NCI-H128 (cell line): ENCODE data around the gene SLC30A3.
"Not testable (repeated sequence)": the region's sequence is repeated elsewhere in the genome, so short reads cannot be mapped to it uniquely, and the experiment has no call there.

ENCODE experiments used
- DNase-seq: peaks from one replicate; lab custom pipeline; 2025; ENCODE audit not compliant: unreplicated experiment; lab: John Stamatoyannopoulos, UW

Gene SLC30A3, protein sequence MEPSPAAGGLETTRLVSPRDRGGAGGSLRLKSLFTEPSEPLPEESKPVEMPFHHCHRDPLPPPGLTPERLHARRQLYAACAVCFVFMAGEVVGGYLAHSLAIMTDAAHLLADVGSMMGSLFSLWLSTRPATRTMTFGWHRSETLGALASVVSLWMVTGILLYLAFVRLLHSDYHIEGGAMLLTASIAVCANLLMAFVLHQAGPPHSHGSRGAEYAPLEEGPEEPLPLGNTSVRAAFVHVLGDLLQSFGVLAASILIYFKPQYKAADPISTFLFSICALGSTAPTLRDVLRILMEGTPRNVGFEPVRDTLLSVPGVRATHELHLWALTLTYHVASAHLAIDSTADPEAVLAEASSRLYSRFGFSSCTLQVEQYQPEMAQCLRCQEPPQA

DNA sequence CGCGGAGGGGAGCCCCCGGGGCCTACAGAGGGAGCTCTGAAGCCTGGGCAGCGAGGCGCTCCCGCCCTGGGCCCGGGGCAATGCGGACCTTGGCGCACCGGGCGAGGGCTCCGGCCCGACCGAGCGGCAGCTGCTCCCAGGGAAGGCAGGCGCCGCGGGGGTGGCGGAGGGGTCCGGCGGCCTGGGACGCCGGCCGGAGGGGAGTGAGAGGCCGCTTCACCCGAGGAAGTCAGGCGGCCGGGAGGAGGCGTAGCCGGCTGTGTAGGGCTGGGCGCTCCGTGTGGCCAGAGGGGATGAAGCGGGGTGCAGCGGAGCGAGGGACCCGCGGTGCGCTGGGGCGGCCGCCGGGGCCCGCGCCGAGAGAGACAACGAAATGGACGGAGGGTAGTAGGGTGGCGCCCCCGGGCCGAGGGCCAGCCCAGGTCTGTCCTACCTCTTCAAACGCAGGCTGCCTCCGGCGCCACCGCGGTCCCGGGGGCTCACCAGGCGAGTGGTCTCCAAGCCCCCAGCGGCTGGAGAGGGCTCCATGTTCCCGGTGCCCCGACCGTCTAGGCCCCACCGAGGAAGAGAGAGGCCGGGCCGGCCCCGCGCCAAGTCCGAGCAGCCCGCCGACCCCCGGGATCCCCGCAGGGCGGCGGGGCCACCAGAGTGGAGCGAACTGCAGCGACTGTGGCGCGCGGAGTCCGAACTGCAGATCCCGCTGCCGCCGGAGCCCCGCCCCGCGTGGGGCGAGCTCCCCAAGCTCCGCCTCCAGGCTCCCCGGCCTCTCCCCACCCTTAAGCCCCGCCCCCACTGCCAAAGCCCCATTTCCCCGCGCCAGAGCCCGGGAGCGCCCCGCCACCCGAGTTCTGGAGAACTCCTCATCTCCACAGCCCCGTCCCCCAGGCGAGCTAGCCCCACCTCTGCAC, at the start of gene SLC30A3:
SLC30A3 (minus strand) TSS at position 669 of the 908 bp plus-strand sequence; CDS start at position 528, 141 bp downstream.
- no peak for DNase-seq

DNA sequence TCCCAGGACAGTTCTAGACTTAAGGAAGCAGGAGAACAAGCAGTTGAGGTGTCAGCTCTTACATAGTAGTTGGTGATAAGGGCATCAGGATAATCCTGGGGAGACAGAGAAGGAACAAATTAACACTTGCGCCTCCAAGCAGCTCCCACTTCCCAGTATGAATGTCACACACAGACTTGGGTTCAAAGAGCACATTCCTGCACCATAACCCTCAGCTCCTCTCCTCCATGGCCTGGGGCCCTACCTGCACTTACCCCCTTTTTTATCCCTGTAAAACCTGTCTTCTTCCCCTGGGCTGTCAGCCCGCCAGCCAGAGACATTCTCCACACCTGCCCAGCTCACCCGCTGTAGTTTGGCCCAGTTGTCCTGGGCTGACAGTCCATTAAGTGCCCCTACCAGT, 49.3 kb upstream of the SLC30A3 start:
- no peak for DNase-seq

DNA sequence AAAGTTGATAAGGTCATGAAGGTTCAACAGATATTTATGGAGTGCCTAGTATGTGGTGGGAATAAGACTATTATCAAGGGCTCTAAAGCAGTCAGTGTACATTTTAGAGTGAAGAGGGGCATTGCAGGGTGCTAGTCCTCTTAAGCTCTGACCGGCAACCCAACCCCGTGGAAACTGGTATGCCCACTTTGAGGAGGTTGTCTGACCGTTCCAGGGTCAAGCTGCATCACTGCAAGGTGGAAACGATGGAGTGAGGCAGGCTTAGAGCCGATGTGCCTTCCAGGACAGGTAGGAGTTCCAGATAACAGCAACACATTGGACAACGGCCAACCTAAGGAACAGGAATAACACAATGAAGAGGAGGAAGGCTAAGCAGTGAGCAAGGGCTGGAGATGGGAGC, 46.8 kb upstream of the SLC30A3 start:
- DNase-seq, result no peak

DNA sequence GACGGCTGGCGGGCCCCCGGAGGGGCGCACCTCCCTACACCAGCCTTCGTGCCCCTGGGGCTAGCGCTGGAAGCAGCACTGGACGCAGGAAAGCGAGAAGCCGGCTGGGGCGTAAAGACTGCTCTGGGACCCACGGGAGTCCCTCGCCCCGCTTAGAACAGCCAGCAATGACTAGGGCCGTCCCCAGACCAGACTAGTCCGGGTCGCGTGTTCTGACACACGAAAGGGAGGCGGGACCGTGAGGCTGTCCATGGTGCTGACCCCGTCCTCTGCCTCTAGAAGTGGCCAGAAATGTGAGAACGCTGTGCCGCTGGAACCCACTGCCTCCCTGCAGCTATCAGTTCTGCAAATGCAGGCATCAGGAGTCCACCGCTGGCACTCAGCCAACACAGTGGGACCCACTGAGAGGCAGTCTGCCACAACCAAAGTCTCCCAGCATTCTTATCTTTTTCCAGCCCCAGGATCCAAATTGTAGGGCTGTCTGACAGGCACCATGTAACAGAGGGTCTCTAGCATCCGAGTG, 45.6 kb upstream of the SLC30A3 start, which contains the start of gene UCN:
UCN (minus strand) TSS at position 87 of the 523 bp plus-strand sequence. CDS start 550 bp downstream, outside the sequence.
- no peak for DNase-seq

DNA sequence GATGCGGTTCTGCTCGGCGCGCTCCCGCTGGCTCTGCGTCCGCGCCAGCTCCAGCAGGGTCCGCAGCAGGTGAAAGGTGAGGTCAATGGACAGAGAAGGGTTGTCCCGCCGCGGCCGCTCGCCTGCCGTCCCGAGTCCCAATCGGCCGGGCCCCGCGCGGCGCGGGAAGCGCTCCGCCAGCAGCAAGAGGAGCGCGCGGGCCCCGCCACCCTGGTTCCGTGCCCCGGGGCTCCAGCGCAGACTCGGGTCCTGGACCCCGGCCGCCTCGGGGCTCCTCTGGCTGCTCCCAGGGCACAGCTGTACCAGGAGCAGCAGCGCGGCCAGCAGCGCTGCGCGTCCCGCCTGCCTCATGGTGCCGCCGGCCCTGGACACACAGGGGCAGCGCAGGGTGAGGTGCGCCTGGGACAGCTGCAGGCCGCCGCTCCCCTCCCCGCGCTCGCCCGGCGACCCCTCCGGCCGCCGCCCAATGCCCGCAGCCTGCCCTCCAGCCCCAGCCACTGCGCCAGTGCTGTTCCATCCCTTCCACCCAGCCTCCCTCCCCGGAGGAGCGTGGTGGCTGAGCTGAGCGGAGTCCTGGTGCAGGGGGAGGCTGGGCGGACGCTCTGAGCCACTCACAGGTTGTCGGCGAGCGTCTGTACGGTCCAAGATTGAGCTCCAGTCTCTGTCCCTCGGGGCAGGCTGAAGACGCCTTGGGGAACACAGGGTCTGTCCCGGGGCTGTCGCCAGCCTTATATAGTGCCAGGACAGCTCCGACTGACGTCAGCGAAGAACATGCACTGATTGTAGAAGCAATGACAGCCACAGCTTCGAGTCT, 44.9 kb upstream of the SLC30A3 start:
- DNase-seq, result no peak

DNA sequence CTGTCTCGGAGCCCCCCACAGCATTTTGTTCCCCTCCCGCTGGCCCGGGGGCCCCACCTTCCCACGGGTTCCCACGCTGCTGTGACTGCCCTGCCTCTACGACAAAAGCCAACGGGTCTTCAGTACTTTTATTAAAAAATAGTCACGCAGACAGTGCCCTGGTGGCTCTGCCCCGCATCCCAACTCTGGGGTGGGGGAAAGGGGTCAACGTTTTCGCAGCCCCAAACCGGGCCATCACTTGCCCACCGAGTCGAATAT, 44.4 kb upstream of the SLC30A3 start:
- DNase-seq, result no peak

DNA sequence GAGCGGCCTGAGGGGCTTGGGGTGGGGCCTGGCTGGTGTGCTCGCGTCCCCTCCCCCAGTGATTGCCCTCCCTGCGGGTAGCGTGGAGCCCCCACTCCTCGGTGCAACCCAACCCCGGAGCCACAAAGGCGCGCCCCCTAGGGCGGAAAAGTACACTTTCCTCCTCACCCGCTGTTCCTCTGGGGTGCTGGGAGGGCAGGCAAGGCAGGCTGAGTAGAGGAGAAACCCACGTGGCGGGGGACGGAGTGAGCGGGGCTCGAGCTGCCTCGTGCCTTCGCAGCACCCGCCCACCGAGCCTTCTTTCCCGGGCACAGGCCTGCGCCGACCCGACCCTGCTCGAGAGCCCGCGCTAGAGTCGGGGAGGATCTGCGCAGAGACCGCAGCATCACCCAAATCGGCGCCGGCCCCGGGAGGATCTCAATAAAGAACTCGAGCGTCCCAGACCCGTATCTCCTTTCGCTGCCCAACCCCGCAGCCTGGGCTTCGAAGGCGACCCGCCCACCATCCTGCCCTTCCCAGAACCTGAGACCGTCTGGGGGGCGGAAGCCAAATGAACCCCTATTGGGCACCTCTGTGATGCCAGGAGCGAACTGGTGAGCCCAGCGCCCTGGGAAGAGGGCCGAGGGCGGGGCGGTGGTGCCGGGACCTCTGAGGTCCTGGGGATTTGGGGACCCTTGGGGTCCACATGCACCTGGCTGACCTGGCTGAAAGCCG, 43.9 kb upstream of the SLC30A3 start:
- no peak for DNase-seq

DNA sequence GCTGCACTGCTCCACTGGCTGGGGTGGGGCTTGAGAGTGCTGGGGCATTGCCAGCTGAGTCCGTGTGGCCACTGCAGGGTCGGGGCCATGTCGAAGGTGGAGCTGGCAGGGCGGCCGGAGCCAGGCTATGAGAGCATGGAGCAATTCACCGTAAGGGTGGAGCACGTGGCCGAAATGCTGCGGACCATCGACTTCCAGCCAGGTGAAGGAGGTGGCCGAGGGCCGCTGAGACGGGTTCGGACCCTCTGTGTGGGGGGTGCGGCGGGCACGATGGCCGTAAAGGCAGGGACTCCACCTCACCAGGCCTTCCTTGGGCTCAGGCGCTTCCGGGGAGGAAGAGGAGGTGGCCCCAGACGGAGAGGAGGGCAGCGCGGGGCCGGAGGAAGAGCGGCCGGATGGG, 43.3 kb upstream of the SLC30A3 start:
- DNase-seq, result no peak

DNA sequence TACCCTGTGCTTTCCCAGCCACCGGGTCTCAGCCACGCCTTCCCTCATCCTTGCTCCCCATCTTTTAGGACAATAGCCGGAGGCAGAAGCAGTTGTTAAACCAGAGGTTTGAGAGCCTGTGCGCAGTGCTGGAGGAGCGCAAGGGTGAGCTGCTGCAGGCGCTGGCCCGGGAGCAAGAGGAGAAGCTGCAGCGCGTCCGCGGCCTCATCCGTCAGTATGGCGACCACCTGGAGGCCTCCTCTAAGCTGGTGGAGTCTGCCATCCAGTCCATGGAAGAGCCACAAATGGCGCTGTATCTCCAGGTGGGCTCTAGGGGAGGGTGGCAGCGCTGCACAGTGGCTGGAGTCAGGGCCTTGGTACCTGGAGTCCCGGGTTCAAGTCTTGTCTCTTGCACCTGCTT, 42.7 kb upstream of the SLC30A3 start:
- no peak for DNase-seq

DNA sequence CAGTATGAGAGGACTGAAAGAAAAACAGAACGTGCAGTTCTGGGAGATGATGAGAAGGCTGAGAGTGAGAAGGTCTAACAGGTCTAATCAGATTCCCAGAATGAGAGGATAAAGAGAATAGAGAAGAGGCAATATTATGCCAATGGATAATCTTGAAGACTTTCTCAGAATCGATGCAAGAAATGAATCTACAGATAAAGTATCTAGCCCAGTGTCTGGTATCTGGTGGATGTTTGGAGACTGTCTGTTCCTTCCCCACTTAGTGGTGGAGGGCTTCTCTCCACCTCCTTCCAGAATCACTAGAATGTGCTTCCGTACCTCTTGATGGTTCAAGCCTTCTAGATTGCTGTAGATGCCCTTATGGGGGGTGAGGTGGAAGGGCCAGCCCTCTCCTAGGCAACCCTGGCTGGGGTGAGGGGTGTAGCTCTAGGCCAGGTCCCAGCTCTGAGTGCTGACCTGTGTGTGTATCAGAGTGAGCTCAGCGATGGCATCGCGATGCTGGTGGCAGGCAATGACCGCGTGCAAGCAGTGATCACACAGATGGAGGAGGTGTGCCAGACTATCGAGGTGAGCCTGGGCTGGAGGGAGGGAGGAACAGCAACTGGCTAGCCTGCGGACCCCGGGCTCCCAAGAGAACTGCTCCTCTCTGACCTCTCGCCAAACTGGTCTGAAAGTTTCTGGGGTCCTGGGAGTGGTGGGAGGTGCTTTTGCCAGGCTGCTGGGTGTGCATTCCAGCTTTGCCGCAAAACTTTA, 41.8 kb upstream of the SLC30A3 start:
- DNase-seq, result no peak

DNA sequence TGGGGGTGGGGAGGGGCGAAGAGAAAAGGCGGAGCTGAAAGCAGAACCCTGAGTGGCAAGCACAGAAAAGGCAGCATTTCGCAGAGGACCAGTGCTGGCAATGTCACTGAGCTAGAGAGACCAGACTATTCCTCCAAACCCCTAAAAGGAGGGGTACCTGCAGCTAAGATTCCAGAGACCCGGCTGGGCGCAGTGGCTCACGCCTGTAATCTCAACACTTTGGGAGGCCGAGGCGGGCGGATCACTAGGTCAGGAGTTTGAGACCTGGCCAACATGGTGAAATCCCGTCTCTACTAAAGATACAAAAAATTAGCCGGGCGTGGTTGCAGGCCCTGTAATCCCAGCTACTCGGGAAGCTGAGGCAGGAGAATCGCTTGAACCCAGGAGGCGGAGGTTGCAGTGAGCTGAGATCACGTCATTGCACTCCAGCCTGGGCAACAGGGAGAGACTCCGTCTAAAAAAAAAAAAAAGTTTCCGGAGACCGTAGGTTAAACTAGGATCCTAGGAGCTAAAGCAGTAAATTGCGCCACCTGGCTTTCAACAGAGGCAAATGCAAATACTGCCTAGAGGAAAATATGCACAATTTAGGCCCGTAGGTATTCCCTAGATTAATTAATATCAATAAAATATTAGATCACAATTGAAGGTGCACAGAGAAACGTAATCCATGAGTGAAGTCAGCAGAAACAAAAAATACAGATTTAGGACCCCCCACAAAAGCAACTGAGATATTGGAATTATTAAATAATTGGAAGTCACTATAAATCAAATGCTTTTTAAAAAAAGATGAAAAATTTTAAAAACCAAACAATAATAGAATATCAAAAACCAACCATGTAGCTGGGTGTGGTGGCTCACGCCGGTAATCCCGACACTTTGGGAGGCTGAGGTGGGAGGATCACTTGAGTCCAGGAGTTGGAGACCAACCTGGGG, 40.5 kb upstream of the SLC30A3 start:
- DNase-seq, result peak; percentile 22

DNA sequence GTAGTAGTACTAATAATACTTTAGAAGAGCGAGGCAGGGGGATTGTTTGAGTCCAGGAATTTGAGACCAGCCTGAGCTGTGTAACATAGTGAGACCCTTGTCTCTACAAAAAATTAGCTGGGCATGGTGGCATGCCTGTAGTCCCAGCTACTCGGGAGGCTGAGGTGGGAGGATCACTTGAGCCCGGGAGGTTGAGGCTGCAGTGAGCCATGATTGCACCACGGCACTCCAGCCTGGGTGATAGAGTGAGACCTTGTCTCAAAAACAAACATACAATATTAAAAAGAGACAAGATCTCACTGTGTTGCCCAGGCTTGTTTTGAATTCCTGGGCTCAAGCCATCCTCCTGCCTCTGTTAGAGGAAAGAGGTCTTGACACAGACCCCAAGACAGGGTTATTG, 37.8 kb upstream of the SLC30A3 start:
- DNase-seq, result not testable (repeated sequence)

DNA sequence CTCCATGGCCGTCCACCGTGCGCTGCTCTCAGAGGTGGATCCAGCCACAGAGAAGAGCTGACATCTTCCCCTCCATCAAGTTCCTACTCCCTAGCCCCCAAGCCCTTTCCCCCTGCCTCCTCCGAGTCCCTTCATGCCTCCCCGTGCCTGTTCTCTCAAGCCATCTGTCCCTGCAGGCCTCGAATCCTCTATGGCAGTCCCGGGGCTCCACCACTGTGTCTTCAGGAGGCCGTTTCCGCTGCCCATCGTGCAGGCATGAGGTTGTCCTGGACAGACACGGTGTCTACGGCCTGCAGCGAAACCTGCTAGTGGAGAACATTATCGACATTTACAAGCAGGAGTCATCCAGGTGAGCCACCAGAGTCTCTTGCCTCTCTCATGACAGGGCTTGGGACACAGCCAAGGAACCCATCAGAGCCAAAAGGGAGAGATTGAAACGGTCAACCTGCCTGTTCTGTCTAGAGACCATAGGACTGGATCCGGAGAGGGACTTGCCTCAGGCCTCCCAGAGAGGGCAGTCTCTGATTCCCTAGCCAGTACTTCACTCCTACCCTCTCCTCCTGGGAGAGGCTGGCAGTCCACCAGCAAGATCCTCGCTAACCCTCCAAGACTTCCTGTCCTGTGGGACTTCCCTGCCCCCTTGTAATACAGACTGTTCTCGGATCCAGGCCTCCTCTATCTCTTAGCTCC, 35.7 kb upstream of the SLC30A3 start:
- no peak for DNase-seq

DNA sequence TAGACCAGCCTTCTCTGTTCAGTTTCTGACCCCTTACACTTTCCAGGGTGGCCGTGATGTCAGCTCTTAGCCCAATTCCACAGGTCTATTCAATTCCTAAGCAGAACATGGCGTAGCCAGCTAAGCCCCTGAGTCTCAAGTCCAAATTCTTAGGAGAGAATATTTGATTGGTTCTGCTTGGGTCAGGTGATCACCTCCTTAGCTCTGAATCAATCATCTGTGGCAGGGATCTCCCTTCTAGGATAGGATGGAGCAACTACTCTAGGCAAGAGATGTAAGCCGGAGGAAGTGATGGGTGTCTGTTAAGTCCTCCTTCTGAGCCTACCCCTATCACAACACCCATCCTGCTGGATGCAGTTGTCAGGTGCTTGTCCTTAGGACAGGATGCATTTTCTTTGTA, 34.3 kb upstream of the SLC30A3 start:
- no peak for DNase-seq

DNA sequence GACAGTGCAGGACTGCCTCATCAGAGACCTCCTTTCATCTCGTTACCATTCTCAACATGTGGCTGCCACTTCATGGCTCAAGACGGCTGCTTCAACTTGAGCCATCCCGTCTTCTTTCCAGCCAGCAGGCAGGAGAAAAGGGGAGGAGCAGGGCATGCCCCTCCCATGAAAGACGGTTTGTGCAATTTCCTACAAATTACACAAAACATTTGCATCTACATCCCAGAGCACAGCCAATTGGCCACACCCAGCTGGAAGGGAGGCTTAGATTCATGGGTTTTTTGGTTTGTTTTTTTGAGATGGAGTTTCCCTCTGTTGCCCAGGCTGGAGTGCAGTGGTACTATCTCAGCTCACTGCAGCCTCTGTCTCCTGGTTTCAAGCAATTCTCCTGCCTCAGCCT, 33.6 kb upstream of the SLC30A3 start:
- DNase-seq, result no peak

DNA sequence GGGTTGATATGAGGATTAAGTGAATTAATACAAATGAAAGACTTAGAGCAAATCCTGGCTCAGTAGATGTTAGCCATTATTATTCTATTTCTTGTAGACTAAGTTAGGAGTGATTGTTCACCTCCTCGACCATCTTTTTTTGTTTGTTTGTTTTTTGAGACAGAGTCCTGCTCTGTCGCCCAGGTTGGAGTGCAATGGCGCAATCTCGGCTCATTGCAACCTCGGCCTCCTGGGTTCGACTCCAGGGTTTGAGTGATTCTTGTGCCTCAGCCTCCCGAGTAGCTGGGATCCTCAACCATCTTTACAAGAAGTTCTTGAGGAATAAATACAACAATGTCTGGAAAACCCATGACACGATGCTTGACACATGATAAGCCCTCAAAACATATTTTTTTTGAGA, 32.1 kb upstream of the SLC30A3 start:
- DNase-seq, result no peak

DNA sequence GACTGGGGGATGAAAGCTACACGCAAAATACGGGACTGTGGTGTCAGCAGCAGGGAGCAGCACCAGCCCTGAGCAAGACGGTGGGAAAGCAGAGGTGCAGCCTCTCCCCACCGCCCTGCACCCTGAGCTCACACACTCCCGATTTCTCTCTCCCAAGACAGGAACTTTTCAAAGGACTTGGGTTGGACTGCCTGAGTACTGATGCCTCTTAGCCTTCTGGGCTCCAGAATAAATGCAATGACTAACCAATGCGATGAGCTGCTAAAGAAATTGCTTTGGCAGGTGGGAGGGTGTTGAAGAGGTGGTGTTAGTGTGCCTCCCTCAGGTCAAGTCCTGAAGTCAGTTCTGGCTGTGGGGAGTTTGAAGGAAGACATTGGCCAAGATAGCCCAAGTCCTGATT, 29.0 kb upstream of the SLC30A3 start:
- DNase-seq, result no peak

DNA sequence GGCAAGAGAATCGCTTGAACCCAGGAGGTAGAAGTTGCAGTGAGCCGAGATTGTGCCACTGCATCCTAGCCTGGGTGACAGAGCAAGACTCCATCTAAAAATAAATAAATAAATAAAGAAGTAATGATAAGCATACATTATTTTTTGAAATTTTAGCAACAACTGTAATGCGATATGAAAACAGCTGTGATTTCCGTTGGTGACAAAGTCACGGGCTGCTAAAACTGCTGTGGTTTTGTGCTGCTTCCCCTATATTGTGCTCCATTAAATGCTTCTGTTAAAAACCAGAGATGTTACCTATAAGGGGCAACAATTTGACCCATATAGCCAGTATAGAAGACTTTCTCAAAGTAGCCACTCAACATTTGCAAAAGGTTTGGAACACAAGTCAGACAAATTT, 27.7 kb upstream of the SLC30A3 start:
- no peak for DNase-seq
